K562 (cell line): Measurements from ENCODE around the gene HOXB5. TPM values are rescaled to one million over a fixed set of nuclear protein-coding genes. Genes with fewer than 3 reads are reported as not detected.

ENCODE experiments used
- BHLHE40 ChIP-seq: IDR thresholded peaks from 2 replicates; pipeline ENCODE4 v1.6.1; 2011; ENCODE audit warnings: low read length, improper control_type of control experiment
- CAMTA2 ChIP-seq: fragments of 250-450 bp; sonication (Bioruptor Pico); conservative IDR thresholded peaks from 2 replicates; pipeline ENCODE4 v1.5.1; 2022
- CBFA2T2 ChIP-seq: fragments of 450-650 bp; conservative IDR thresholded peaks from 2 replicates; pipeline ENCODE4 v1.6.1; 2017; ENCODE audit warnings: mild to moderate bottlenecking
- CCAR2 ChIP-seq: fragments of 200-400 bp; formaldehyde crosslinking; IDR thresholded peaks from 2 replicates; pipeline ENCODE4 v1.6.1; 2017; ENCODE audit warnings: mild to moderate bottlenecking, low read depth, low read length
- CXXC5 ChIP-seq: fragments of 250-450 bp; sonication (Bioruptor Pico); IDR thresholded peaks from 2 replicates; pipeline ENCODE4 v1.8.0; 2022; ENCODE audit warnings: inconsistent platforms, mild to moderate bottlenecking, moderate library complexity
- EP400 ChIP-seq: fragments of 450-650 bp; IDR thresholded peaks from 2 replicates; pipeline ENCODE4 v1.6.1; 2017; ENCODE audit warnings: antibody characterized with exemption, mild to moderate bottlenecking, moderate library complexity
- GATAD2B ChIP-seq: fragments of 450-650 bp; IDR thresholded peaks from 2 replicates; pipeline ENCODE4 v1.6.1; 2017; ENCODE audit warnings: mild to moderate bottlenecking, borderline replicate concordance
- HMBOX1 ChIP-seq: sonication (generic); IDR thresholded peaks from 2 replicates; pipeline ENCODE4 v1.6.1; 2016
- JUND ChIP-seq, 2 experiments: IDR thresholded peaks; 2 replicates in 1 of 2; 3 replicates in 1 of 2; pipeline ENCODE4 v1.6.1; 2011; ENCODE audit warnings: borderline replicate concordance in 2 of 2, low read depth in 2 of 2, low read length in 2 of 2, improper control_type of control experiment in 1 of 2, missing biosample characterization in 1 of 2, missing genetic modification characterization in 1 of 2, missing genetic modification reagents in 1 of 2
- KDM1A ChIP-seq, 2 experiments: fragments of 450-650 bp; IDR thresholded peaks; 2 replicates each; pipeline ENCODE4 v1.6.1; 2016; ENCODE audit warnings: mild to moderate bottlenecking in 2 of 2
- MEF2A ChIP-seq: IDR thresholded peaks from 2 replicates; pipeline ENCODE4 v1.6.1; 2011; ENCODE audit warnings: low read depth, mild to moderate bottlenecking, low read length, moderate library complexity; ENCODE audit not compliant: control insufficient read depth
- MTA2 ChIP-seq: fragments of 450-650 bp; IDR thresholded peaks from 2 replicates; pipeline ENCODE4 v1.6.1; 2016; ENCODE audit warnings: low read depth
- NFRKB ChIP-seq: fragments of 450-650 bp; IDR thresholded peaks from 2 replicates; pipeline ENCODE4 v1.6.1; 2016; ENCODE audit warnings: low read depth
- POLR2B ChIP-seq: fragments of 450-650 bp; IDR thresholded peaks from 2 replicates; pipeline ENCODE4 v1.6.1; 2018; ENCODE audit warnings: low read depth; ENCODE audit not compliant: partially characterized antibody
- ZFP36 ChIP-seq: fragments of 150-350 bp; IDR thresholded peaks from 2 replicates; pipeline ENCODE4 v1.6.1; 2018; ENCODE audit warnings: low read length, low read depth; ENCODE audit not compliant: partially characterized antibody
- ZNF146 ChIP-seq: IDR thresholded peaks from one replicate; pipeline ENCODE4 v1.6.1; 2018; ENCODE audit warnings: missing compliant biosample characterization; ENCODE audit not compliant: unreplicated experiment
- polyA plus RNA-seq, 8 experiments: library from polyadenylated mRNA; depleted of rRNA in 4 of 8; stranded (reverse) in 5 of 8; unstranded in 3 of 8; fragments of >200 nt; fragmentation: Nextera tagmentation in 2 of 8; fragmentation: Illumina TruSeq in 1 of 8; extraction: Ambion mirVana in 2 of 8; extraction: Trizol in 1 of 8; gene quantifications; 2 replicates each; pipeline versions ENCODE4 v1.2.1 to v1.2.3, GENCODE V29; 2011 to 2014; ENCODE audit warnings: inconsistent platforms in 1 of 8, missing spikeins in 1 of 8
- total RNA-seq, 7 experiments: library from RNA; depleted of rRNA in 6 of 7; stranded (reverse); fragments of >200 nt in 6 of 7; fragmentation: Illumina TruSeq in 2 of 7; extraction: Trizol in 2 of 7; gene quantifications; 2 replicates each; pipeline versions ENCODE4 v1.2.1 to v1.2.3, GENCODE V29; 2011 to 2021; ENCODE audit warnings: low replicate concordance in 1 of 7
- TF ChIP-seq, protein P1 (sequence below): fragments of 450-650 bp; IDR thresholded peaks from 2 replicates; pipeline ENCODE4 v1.6.1; 2016
- TF ChIP-seq, protein P2 (sequence below): fragments of 200-800 bp; sonication (Bioruptor generic); IDR thresholded peaks from 2 replicates; pipeline ENCODE4 v1.6.1; 2017; ENCODE audit warnings: missing genetic modification characterization, missing compliant biosample characterization
- TF ChIP-seq, protein P3 (sequence below): fragments of 250-450 bp; sonication (Bioruptor Pico); IDR thresholded peaks from 2 replicates; pipeline ENCODE4 v1.5.0; 2022; ENCODE audit warnings: mild to moderate bottlenecking
- TF ChIP-seq, protein P4 (sequence below), 2 experiments: fragments of 450-650 bp; IDR thresholded peaks; 2 replicates each; pipeline ENCODE4 v1.6.1; 2016

Gene HOXB5
- total and polyA plus RNA-seq, 9 of the 15 experiments (the other 6 are each of a cell fraction or from before 2014, with no cell fraction given) = 0.24 to 2.7 (median 0.65) TPM

DNA sequence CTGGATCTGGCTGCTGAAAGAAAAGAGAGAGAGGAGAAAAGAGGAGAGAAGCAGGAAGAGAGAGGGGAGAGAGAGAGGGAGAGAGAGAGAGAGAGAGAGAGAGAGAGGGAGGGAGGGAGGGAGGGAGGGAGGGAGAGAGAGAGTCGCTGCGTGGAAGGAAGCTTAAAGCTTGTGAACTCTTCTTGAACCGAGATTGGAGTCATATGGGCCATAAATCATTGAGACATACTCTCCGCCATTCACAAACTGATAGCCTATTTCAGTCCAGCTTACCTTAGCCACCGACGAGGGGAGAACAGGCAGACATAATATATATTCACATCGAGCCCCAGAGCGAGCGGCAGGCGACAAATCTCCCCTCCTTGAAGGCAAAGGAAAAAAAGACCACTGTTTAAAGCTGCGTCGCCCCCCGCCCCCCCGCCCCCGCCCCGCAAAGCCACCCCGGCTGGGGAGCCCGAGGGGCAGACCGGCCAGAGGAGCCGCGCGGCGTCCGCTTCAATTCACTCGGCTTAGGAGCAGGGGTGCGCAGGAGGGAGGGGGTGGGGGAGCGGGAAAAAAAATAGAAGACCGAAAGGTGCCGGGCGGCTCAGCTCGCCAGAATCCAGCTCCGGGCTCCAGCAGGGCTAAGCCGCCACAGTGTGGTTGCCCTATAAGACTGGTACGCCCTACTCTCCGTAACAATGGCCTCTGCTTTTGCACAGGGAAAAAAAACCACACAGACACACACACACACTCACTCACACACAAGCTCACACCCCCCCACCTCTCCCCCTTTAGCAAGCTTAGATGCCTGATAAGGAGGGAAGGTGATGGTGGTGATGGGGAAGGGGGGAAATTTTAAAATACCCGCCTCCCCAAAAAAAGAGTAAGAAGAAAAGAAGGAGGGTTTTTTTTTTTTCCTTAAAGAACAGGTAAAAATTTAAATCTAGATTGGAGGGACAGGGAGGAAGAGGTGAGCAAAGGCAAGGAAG, 38.0 kb downstream of the HOXB5 start (continued):
- TF ChIP-seq, protein P1, sequence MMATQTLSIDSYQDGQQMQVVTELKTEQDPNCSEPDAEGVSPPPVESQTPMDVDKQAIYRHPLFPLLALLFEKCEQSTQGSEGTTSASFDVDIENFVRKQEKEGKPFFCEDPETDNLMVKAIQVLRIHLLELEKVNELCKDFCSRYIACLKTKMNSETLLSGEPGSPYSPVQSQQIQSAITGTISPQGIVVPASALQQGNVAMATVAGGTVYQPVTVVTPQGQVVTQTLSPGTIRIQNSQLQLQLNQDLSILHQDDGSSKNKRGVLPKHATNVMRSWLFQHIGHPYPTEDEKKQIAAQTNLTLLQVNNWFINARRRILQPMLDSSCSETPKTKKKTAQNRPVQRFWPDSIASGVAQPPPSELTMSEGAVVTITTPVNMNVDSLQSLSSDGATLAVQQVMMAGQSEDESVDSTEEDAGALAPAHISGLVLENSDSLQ = peak; percentile 97
- no peak for TF ChIP-seq HMBOX1
- TF ChIP-seq CCAR2 = no peak
- peak; percentile 66; the same call in 1 of the 2 replicates for TF ChIP-seq MEF2A
- TF ChIP-seq KDM1A (IDR thresholded peaks at IDR 0.05) = peak; percentile 90 to 94
- no peak for TF ChIP-seq GATAD2B
- peak; percentile 41 for TF ChIP-seq NFRKB
- peak; percentile 43; the same call in 1 of the 2 replicates for TF ChIP-seq MTA2
- peak; percentile 78 for TF ChIP-seq JUND (IDR thresholded peaks at IDR 0.05; ENCODE audit: borderline replicate concordance, low read depth, low read length)
- TF ChIP-seq JUND (tag; IDR thresholded peaks at IDR 0.05; ENCODE audit: borderline replicate concordance, low read depth, low read length) = peak; percentile 65; the same call in 1 of the 3 replicates
- TF ChIP-seq BHLHE40 = 0 out of 2 replicates have a peak, but pooled peaks have one; percentile 21
- TF ChIP-seq CAMTA2 (CRISPR knock-in tag) = no peak
- TF ChIP-seq ZFP36 = no peak
- peak; percentile 67 for TF ChIP-seq CXXC5 (CRISPR knock-in tag)
- TF ChIP-seq, protein P2, sequence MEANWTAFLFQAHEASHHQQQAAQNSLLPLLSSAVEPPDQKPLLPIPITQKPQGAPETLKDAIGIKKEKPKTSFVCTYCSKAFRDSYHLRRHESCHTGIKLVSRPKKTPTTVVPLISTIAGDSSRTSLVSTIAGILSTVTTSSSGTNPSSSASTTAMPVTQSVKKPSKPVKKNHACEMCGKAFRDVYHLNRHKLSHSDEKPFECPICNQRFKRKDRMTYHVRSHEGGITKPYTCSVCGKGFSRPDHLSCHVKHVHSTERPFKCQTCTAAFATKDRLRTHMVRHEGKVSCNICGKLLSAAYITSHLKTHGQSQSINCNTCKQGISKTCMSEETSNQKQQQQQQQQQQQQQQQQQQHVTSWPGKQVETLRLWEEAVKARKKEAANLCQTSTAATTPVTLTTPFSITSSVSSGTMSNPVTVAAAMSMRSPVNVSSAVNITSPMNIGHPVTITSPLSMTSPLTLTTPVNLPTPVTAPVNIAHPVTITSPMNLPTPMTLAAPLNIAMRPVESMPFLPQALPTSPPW (CRISPR knock-in tag) = peak; percentile 90
- TF ChIP-seq, protein P3, sequence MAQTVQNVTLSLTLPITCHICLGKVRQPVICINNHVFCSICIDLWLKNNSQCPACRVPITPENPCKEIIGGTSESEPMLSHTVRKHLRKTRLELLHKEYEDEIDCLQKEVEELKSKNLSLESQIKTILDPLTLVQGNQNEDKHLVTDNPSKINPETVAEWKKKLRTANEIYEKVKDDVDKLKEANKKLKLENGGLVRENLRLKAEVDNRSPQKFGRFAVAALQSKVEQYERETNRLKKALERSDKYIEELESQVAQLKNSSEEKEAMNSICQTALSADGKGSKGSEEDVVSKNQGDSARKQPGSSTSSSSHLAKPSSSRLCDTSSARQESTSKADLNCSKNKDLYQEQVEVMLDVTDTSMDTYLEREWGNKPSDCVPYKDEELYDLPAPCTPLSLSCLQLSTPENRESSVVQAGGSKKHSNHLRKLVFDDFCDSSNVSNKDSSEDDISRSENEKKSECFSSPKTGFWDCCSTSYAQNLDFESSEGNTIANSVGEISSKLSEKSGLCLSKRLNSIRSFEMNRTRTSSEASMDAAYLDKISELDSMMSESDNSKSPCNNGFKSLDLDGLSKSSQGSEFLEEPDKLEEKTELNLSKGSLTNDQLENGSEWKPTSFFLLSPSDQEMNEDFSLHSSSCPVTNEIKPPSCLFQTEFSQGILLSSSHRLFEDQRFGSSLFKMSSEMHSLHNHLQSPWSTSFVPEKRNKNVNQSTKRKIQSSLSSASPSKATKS (CRISPR knock-in tag) = no peak
- no peak for TF ChIP-seq ZNF146 (CRISPR knock-in tag)
- peak; percentile 66 for TF ChIP-seq EP400
- peak; percentile 50 for TF ChIP-seq CBFA2T2
- TF ChIP-seq POLR2B = peak; percentile 14
- TF ChIP-seq, protein P4, sequence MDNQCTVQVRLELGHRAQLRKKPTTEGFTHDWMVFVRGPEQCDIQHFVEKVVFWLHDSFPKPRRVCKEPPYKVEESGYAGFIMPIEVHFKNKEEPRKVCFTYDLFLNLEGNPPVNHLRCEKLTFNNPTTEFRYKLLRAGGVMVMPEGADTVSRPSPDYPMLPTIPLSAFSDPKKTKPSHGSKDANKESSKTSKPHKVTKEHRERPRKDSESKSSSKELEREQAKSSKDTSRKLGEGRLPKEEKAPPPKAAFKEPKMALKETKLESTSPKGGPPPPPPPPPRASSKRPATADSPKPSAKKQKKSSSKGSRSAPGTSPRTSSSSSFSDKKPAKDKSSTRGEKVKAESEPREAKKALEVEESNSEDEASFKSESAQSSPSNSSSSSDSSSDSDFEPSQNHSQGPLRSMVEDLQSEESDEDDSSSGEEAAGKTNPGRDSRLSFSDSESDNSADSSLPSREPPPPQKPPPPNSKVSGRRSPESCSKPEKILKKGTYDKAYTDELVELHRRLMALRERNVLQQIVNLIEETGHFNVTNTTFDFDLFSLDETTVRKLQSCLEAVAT (IDR thresholded peaks at IDR 0.05) = peak; percentile 85 to 90
